Left kidney (tissue), 8 donors: ENCODE measurements around the gene CLEC10A. TPM values are rescaled to one million over a fixed set of nuclear protein-coding genes. Genes with fewer than 3 reads are reported as not detected.
"Not testable (repeated sequence)": the region's sequence is repeated elsewhere in the genome, so short reads cannot be mapped to it uniquely, and the experiment has no call there.

Experiments used
- DNase-seq: peaks from one replicate; pipeline ENCODE4 v3.0.0-alpha.2; 2013
- long read RNA-seq, 8 donors: transcript quantifications; one replicate each; lab custom pipeline, GENCODE V29; 2026
- polyA plus RNA-seq: library from polyadenylated mRNA; unstranded; fragments of 120-200 nt; gene quantifications from one replicate; pipeline ENCODE4 v1.2.1, GENCODE V29; 2013; ENCODE audit not compliant: insufficient read length

CLEC10A gene
- polyA plus RNA-seq = 0.47 TPM
- long read RNA-seq, donor 1 = 0 reads
- long read RNA-seq, donor 2, partial matches to known transcripts = 0 of 1 reads
- long read RNA-seq, donor 2, other reads (novel, unspliced or antisense) = 0 of 1 reads
- long read RNA-seq, donor 3 = 0 reads
- long read RNA-seq, donor 4 = 0 reads
- long read RNA-seq, donor 5, partial matches to known transcripts = 0 of 1 reads
- long read RNA-seq, donor 5, other reads (novel, unspliced or antisense) = 0 of 1 reads
- long read RNA-seq, donor 6 = 0 reads
- long read RNA-seq, donor 7, partial matches to known transcripts = 0 of 1 reads
- long read RNA-seq, donor 7, other reads (novel, unspliced or antisense) = 0 of 1 reads
- long read RNA-seq, donor 8 = 0 reads

DNA sequence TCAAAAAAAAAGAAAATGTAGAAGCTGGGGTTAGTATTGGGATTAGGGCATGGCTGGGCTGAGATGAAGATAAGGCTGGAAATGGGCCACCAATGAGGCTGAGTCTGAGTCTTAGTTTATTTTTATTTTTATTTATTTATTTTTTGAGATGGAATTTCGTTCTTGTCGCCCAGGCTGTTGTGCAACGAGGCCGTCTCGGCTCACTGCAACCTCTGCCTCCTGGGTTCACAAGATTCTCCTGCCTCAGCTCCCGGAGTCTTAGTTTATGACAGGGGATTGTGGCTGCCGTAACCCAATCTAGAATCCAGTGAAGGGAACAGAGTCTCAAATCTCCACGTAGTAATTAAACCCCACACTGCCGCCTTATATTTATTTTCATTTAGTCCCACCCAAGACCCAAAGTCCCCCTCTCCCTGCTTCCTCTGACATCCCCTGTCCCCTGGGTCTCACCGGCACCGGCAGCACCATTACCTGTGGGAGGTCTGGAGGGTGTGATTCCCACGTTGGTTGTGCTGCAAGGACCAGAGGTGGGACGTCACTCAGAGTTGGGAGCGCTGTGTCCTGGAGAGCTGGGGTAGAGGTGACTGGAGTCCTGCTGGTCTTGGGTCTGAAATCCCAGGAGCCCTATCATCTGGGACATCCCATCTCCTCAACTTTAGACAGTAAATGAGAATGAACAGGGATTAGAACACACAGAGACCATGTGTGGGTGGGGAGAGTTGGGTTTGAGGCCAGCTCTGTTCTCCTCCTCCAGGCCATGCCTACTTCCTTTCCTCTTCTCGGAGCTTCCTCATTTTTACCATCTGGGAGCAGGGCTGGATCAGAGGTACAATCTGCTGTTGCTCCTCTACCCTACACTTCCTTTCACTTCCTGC, at the start of gene CLEC10A:
Gene CLEC10A (minus strand): TSS at position 671 of the 875 bp plus-strand sequence. CDS start 1,439 bp downstream, outside the sequence.
- no peak for DNase-seq

DNA sequence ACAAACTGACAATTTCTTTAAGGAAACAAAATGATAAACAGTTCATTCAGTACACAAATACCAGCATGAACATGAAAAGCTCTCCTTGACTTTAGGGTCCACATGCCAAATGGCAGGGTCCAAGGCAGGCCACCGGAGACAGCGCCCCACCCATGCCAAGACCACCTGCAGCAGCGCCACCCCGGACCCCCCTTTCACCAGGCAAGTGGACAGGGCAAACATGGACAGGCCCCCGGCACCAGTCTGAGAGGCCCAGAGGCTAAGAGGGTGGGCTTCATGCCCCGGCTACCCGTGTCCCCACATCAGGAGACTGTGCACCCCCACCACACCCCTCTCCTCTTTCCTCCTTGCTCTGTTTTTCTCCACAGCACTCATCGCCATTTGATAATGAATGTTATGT, 49.3 kb upstream of the CLEC10A start:
- no peak for DNase-seq

DNA sequence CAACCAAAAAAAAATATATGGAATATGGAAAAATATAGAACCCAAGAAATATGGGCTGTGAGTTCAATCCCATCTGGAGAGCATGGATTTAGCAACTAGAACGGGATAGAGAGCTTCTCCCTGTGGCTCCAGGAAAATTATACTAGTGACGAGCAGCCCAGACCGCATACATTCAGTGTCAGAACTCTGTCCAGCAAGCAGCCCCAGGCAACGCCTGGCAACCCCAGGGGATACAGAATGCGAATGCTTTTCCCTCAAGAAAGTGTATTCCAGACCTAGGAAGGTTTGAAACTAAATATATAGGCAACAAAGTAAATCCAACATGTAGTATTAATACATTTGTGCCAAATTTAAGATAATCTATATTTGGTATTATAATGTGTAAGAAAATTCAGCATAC, 48.1 kb upstream of the CLEC10A start:
- DNase-seq = no peak

DNA sequence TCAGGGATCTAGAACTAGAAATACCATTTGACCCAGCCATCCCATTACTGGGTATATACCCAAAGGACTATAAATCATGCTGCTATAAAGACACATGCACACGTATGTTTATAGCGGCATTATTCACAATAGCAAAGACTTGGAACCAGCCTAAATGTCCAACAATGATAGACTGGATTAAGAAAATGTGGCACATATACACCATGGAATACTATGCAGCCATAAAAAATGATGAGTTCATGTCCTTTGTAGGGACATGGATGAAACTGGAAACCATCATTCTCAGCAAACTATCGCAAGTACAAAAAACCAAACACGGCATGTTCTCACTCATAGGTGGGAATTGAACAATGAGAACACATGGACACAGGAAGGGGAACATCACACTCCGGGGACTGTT, 47.5 kb upstream of the CLEC10A start:
- DNase-seq = not testable (repeated sequence)

DNA sequence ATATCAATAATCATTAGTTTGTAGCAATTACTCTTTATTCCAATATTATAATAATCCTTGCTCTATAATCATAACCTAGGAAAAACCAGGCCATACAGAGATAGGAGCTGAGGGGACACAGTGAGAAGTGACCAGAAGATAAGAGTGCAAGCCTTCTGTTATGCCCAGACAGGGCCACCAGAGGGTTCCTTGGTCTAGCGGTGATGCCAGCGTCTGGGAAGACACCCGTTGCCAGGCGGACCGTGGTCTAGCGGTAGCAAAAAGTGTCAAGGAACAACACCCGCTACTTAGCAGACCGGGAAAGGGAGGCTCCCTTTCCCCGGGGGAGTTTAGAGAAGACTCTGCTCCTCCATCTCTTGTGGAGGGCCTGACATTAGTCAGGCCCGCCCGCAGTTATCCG, 46.3 kb upstream of the CLEC10A start:
- DNase-seq = not testable (repeated sequence)

DNA sequence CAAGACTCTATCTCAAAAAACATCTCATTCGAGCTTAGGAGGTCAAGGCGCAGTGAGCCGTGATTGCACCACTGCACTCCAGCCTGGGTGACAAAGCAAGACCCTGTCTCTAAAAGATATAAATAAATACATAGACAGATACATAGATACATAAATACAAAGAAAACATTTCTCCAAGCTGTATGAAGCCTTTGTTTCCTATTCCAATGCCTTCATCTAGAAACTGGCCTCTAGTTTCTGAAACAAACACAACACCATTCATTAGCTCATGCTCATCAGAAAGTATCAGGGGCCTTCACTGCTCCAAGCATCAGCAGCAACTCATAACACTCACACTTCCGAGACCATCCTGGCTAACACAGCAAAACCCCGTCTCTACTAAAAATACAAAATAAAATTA, 44.9 kb upstream of the CLEC10A start:
- no peak for DNase-seq

DNA sequence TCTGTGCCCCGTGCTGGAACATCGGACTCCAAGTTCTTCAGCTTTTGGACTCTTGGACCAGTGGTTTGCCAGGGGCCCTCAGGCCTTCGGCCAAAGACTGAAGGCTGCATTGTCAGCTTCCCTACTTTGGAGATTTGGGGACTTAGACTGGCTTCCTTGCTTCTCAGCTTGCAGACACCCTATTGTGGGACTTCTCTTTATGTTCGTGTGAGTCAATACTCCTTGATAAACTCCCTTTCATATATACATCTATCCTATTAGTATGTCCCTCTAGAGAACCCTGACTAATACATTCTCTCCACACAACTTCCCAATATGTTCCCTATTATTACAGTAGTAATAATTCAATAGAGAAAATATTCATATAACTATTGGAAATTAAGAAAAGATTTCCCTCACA, 43.8 kb upstream of the CLEC10A start:
- DNase-seq = no peak

DNA sequence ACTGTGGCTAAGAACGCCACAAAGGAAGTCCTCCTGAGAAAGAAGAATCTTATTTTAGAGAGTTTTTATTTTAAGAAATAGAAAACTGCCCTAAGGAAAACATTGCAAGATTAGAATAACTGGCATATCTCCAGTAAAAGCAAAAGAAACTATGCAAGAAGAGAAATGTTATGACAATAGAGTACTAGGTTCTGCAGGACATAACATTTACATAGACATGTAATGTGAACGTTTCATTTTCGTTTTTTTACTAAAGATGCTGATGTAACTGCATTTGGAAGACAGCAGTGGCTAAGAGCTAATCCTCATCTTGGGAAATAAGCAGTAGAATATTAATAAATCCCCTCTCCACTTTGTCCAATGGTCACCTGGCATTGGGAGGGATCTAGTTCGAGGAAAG, 42.3 kb upstream of the CLEC10A start:
- DNase-seq = no peak

- not testable (repeated sequence) for DNase-seq
Measured at GRCh38 chr17:7120635-7121034, 40.6 kb upstream of the CLEC10A start.

DNA sequence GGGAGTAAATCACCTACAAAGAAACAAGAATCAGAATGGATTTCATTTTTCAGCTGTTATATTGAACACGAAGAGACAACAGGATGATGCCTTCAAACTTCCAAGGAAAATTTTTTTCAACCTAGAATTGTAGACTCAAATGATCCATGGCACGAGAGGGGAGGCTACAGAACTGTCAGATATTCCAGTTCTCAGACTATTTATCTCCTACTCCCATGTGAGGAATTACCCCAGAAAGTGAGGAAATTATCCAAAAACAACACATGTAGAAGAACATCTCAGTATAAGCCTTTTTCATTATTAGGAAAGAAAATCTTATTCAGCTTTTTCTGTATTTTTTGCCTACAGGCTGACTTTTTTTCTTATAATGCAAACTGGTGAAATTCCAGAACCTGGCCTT, 40.1 kb upstream of the CLEC10A start:
- DNase-seq = no peak

DNA sequence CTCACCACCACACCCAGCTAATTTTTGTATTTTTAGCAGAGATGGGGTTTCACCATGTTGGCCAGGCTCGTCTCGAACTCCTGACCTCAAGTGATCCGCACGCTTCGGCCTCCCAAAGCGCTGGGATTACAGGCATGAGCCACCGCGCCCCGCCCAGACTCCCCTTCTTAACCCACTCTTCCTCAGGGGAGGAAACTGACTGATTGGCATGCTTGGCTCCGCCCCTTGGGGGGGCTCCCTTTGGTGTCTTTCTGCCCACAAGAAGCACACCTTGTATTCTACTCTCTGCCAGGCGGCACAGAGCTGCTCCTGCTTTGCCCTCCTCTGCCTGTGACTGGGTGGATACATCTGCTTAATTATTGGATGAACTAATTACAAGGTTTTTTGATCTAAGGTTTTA, 39.3 kb upstream of the CLEC10A start:
- DNase-seq = no peak

- no peak for DNase-seq
Measured at GRCh38 chr17:7114875-7115614, 35.0 kb upstream of the CLEC10A start.

DNA sequence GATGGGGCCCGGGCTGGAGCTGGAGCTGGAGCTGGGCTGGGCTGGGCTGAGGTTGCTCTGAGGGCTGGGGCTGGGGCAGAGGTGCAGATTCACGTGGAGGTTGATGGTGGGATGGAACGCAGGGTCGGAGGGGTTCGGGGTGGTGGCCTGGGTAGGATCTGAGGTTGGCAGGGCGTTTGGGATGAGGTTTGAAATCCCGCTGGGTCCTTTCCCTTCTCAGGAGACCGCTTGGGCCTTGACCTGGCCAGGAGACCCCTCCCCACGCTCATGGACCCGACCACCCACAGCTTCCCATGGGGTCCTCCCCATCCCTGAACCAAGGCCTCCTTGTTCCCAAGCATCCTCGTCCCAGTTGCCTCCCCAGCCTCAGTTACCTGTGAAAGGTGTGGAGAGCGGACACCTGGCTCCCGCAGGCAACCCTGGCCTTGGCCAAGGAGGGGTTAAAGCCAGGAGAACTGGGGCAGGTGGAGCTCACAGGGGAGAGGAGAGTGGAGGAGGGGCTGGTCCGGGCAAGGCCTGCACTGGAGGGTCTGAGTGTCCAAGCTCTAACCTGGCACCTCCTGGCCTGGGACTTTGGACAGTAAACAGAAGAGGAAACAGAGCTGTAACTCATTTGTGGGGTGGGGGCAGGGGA, 34.3 kb upstream of the CLEC10A start, which contains the start of gene ASGR2:
Gene ASGR2 (minus strand): TSS at position 582 of the 634 bp plus-strand sequence. CDS start 582 bp downstream, outside the sequence.
- DNase-seq = no peak

DNA sequence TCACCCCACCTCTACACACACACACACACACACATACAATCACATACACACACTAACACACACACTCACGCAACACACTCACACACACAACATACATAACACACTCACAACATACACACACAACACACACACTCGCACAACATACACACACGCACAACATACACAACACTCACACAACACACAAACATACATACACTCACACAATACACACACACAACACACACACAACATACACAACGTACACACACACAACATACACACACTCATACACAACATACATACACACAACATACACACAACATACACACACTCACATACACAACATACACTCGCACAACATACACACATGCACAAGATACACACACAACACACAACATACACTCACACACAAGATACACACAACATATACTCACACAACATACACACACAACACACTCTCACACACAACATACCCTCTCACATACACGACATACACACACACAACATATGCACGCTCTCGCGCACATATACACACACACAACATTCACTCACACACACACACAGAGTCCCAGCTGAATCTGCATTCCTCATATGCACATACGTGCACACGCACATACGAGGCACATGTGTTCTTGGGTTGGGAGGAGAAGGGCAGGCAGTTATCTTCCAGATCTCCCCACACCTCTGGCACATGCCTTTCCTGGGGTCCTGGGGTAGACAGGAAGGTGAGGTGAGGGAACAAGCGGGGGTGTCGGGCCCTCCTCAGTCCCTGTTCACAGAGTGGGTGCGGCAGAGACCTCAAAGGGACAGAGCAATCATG, 33.4 kb upstream of the CLEC10A start:
- DNase-seq = no peak

GRCh38 chr17:7112510-7113108, 32.6 kb upstream of the CLEC10A start:
- no peak for DNase-seq

DNA sequence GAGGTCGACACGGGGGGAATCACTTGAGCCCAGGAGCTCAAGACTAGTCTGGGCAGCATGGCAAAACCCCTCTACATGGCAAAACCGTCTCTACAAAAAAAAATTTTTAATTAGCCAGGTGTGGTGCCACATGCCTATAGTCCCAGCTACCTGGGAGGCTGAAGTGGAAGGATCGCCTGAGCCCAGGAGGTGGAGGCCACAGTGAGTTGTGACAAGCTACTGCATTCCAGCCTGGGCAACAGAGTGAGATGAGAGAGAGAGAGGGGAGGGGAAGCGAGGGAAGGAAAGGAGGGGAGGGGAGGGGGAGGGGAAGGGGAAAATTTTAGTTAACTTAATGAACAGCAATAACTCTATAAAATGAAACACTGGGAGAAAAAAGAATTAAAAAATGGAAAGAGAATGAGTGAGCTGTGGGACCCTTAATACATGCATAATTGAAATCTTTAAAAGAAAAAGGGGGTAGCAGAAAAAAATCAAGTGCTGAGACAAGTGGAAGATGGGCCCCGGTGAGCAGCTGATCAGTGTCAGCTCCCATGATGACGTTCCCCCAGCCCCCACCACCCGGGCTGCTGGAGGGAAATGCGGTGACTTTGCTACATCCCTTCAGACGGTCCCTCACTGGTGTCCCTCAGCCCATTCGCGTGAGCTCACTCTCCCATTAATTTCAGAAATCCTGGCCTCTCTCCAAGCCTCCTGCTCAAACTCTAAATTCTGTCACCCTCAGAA, 31.9 kb upstream of the CLEC10A start:
- DNase-seq = no peak

GRCh38 chr17:7110617-7111306, 30.7 kb upstream of the CLEC10A start:
- DNase-seq = no peak

DNA sequence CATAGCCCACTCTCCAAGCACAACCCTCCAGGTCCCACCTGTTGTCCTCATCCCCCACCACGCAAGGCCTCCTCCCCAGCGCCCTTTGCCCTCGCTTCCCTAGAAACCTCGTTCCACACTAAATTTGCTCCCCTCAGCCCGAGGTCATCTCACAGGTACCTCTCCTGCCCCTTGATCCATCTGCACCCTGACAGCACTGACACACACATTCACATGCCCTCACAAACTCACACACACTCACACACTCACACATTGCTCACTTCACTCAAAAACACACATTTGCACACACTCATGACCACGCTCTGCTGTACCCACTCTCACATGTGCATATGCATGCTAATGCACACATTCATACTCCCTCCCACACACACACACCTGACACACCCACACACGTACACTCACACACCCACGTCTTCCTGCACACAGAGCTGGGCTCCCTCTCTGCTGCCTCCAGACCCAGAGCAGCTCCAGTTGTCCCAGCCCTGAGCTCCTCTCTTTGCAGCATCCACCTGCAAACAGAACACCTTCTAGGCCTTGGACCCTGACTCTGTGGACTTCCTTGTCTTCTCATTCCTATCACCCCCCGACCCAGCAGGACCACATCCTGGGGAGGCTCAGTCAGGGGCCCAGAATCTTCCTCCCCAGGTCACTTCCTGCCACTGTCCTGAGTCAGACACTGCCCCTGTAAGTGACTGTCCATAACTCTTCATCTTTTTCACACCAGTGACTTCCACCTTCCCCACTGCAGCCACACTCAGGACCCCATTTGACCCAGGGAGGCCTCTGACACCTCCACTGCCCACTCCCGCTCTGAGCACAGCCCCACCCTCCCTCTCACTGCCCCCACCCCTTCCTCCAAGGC, 29.6 kb upstream of the CLEC10A start:
- DNase-seq = no peak
